Non-pigmented ciliary epithelial cell (primary cell): Measurements from ENCODE around the gene GRP.

Experiments used
- DNase-seq: peaks from one replicate; pipeline ENCODE4 v3.0.0-alpha.2; 2010; ENCODE audit warnings: low read depth

GRP gene

GRCh38 chr18:59219672-59220163 is at the start of gene GRP:
GRP (plus strand) TSS chr18:59220158; CDS start chr18:59220266, 108 bp downstream.
- no peak for DNase-seq

GRCh38 chr18:59172664-59173249 is 47.2 kb upstream of the GRP start:
- no peak for DNase-seq

- DNase-seq, result no peak
Observed at GRCh38 chr18:59177485-59177884, 42.5 kb upstream of the GRP start.

GRCh38 chr18:59180150-59180845 is 39.7 kb upstream of the GRP start:
- peak; percentile 31 for DNase-seq

- no peak for DNase-seq
Observed at GRCh38 chr18:59182673-59183072, 37.3 kb upstream of the GRP start.

GRCh38 chr18:59189008-59189407 is 30.9 kb upstream of the GRP start:
- DNase-seq, result no peak

GRCh38 chr18:59189746-59190145 is 30.2 kb upstream of the GRP start:
- no peak for DNase-seq

GRCh38 chr18:59196161-59196725 is 23.7 kb upstream of the GRP start:
- DNase-seq, result no peak

GRCh38 chr18:59197636-59198035 is 22.3 kb upstream of the GRP start:
- DNase-seq, result no peak

GRCh38 chr18:59198215-59198614 is 21.7 kb upstream of the GRP start:
- no peak for DNase-seq

- no peak for DNase-seq
Observed at GRCh38 chr18:59200787-59201186, 19.2 kb upstream of the GRP start.

- DNase-seq, result no peak
Observed at GRCh38 chr18:59202258-59202820, 17.6 kb upstream of the GRP start.

- no peak for DNase-seq
Observed at GRCh38 chr18:59207506-59207905, 12.5 kb upstream of the GRP start.

- no peak for DNase-seq
Observed at GRCh38 chr18:59208602-59209125, 11.3 kb upstream of the GRP start.

GRCh38 chr18:59210299-59210698 is 9.7 kb upstream of the GRP start:
- DNase-seq, result no peak

GRCh38 chr18:59211629-59212028 is 8.3 kb upstream of the GRP start:
- DNase-seq, result no peak

GRCh38 chr18:59218018-59218417 is 1.9 kb upstream of the GRP start:
- no peak for DNase-seq

GRCh38 chr18:59220164-59220783 is 316 bp downstream of the GRP start:
- DNase-seq, result no peak

GRCh38 chr18:59220784-59221765 is 1.1 kb downstream of the GRP start:
- DNase-seq, result no peak

GRCh38 chr18:59222341-59222740 is 2.4 kb downstream of the GRP start:
- DNase-seq, result no peak

GRCh38 chr18:59228351-59228750 is 8.4 kb downstream of the GRP start:
- no peak for DNase-seq
